NCI-H748 (cell line): Measurements from ENCODE around the gene CLEC14A.

Source experiments
- DNase-seq: peaks from one replicate; lab custom pipeline; 2025; ENCODE audit not compliant: unreplicated experiment; lab: John Stamatoyannopoulos, UW

Gene CLEC14A

GRCh38 chr14:38255673-38256532, at the start of gene CLEC14A:
CLEC14A (minus strand) TSS chr14:38256093; CDS start chr14:38256022, 71 bp downstream.
- DNase-seq = peak; percentile 37

- no peak for DNase-seq
Measured at GRCh38 chr14:38302966-38303365, 47.1 kb upstream of the CLEC14A start.

GRCh38 chr14:38302034-38302433, 46.1 kb upstream of the CLEC14A start:
- DNase-seq = no peak

GRCh38 chr14:38297681-38298080, 41.8 kb upstream of the CLEC14A start:
- no peak for DNase-seq

- DNase-seq = no peak
Measured at GRCh38 chr14:38291681-38292467, 36.0 kb upstream of the CLEC14A start.

GRCh38 chr14:38290601-38291188, 34.8 kb upstream of the CLEC14A start:
- peak; percentile 34 for DNase-seq

- no peak for DNase-seq
Measured at GRCh38 chr14:38286452-38286851, 30.6 kb upstream of the CLEC14A start.

- DNase-seq = peak; percentile 32
Measured at GRCh38 chr14:38285962-38286361, 30.1 kb upstream of the CLEC14A start.

GRCh38 chr14:38282936-38283335, 27.0 kb upstream of the CLEC14A start:
- no peak for DNase-seq

GRCh38 chr14:38280081-38280480, 24.2 kb upstream of the CLEC14A start:
- peak; percentile 63 for DNase-seq

GRCh38 chr14:38279572-38279971, 23.7 kb upstream of the CLEC14A start:
- DNase-seq = peak; percentile 72

GRCh38 chr14:38278035-38278434, 22.1 kb upstream of the CLEC14A start:
- no peak for DNase-seq

GRCh38 chr14:38262844-38263243, 7.0 kb upstream of the CLEC14A start:
- DNase-seq = no peak

- no peak for DNase-seq
Measured at GRCh38 chr14:38261620-38262019, 5.7 kb upstream of the CLEC14A start.

- DNase-seq = no peak
Measured at GRCh38 chr14:38257507-38257906, 1.6 kb upstream of the CLEC14A start.

GRCh38 chr14:38256533-38256840, 594 bp upstream of the CLEC14A start:
- no peak for DNase-seq

GRCh38 chr14:38255408-38255672, 553 bp downstream of the CLEC14A start:
- no peak for DNase-seq

GRCh38 chr14:38254571-38255407, 1.1 kb downstream of the CLEC14A start:
- DNase-seq = no peak

GRCh38 chr14:38253676-38254075, 2.2 kb downstream of the CLEC14A start:
- DNase-seq = peak; percentile 65

- peak; percentile 67 for DNase-seq
Measured at GRCh38 chr14:38252066-38252710, 3.7 kb downstream of the CLEC14A start.

GRCh38 chr14:38250331-38250730, 5.6 kb downstream of the CLEC14A start:
- no peak for DNase-seq
